ENCODE data around the gene METTL15.

Gene METTL15

DNA sequence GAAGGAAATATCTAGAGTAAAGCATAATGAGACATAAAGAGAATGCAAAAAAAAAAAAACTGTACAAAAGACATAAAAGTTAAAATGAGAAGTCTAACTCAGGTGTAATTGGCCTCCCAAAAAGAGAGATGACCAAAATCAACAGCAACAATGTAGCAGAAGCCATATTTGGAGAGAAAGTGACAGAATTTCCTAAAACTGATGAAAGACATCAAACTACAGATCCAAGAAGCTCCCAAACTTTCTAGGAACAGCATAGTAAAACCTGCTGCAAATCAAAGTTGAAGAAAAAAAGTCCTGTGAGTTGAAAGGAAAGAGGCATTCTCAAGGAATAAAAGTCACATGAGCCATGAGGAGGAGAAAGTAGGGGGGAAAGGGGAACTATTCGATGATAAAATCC is 231.3 kb downstream of the METTL15 start:
- H3K36me3 ChIP-seq (ENCODE audit: low read length) = no peaks in the 10 kb centered on the region
- H3K9ac ChIP-seq (ENCODE audit: low read length) = no peak overlapping the region
- H3K9me2 ChIP-seq (replicated peaks; ENCODE audit: insufficient read depth, low read length) = no peaks in the 10 kb centered on the region
- no peak overlapping the region for H3K4me3 ChIP-seq (ENCODE audit: insufficient read depth, low read length, poor library complexity, severe bottlenecking)
- no peak overlapping the region for H3K27ac ChIP-seq (ENCODE audit: low read depth, low read length)
- H3K4me2 ChIP-seq (ENCODE audit: low read depth, low read length, poor library complexity, severe bottlenecking) = no peak overlapping the region
- TF ChIP-seq, protein P1, sequence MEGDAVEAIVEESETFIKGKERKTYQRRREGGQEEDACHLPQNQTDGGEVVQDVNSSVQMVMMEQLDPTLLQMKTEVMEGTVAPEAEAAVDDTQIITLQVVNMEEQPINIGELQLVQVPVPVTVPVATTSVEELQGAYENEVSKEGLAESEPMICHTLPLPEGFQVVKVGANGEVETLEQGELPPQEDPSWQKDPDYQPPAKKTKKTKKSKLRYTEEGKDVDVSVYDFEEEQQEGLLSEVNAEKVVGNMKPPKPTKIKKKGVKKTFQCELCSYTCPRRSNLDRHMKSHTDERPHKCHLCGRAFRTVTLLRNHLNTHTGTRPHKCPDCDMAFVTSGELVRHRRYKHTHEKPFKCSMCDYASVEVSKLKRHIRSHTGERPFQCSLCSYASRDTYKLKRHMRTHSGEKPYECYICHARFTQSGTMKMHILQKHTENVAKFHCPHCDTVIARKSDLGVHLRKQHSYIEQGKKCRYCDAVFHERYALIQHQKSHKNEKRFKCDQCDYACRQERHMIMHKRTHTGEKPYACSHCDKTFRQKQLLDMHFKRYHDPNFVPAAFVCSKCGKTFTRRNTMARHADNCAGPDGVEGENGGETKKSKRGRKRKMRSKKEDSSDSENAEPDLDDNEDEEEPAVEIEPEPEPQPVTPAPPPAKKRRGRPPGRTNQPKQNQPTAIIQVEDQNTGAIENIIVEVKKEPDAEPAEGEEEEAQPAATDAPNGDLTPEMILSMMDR (IDR thresholded peaks at IDR 0.05; ENCODE audit: insufficient read depth, low read length, poor library complexity, severe bottlenecking) = no peak
- no peak for TF ChIP-seq EZH2phosphoT487 (conservative IDR thresholded peaks at IDR 0.05; ENCODE audit: low read length)
- no peaks in the 10 kb centered on the region for H3F3A ChIP-seq (ENCODE audit: insufficient read depth)
- H2AFZ ChIP-seq (ENCODE audit: low read depth, low read length, severe bottlenecking) = no peak overlapping the region
- no peaks in the 10 kb centered on the region for H4K20me1 ChIP-seq (ENCODE audit: low read depth, low read length)
- no peaks in the 10 kb centered on the region for H3K9me3 ChIP-seq (ENCODE audit: insufficient read depth, low read length)
- no peaks in the 10 kb centered on the region for H3K27me3 ChIP-seq (ENCODE audit: low read length)
- H3K79me2 ChIP-seq (ENCODE audit: insufficient read depth, low read length) = no peaks in the 10 kb centered on the region

DNA sequence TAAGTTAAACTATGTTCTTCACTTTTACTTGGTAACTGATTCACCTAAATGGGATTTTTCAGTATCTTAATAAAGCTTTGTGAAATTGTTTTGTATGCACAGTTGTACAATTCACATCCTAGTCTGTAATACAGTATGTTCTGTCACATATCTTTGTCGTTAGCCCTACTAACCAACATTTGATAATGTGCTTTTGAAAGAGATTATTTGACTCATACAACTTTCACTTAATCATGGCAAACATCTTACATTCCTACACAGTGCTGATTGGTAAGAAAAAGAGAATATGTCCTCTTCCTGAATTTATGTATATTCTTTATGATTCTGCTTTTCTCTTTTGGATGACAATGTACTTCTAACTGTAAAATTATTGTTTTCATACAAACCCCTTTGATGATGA is 234.5 kb downstream of the METTL15 start:
- Histone ChIP-seq H3K9ac (ENCODE audit: low read length) (no peak overlapping the region), H3K27ac (ENCODE audit: low read depth, low read length) (no peak overlapping the region), H3K36me3 (ENCODE audit: low read length) (no peaks in the 10 kb centered on the region), H3K9me2 (replicated peaks; ENCODE audit: insufficient read depth, low read length) (no peaks in the 10 kb centered on the region), H3K9me3 (ENCODE audit: insufficient read depth, low read length) (no peaks in the 10 kb centered on the region), H3K79me2 (ENCODE audit: insufficient read depth, low read length) (no peaks in the 10 kb centered on the region), H2AFZ (ENCODE audit: low read depth, low read length, severe bottlenecking) (no peak overlapping the region), H3K4me3 (ENCODE audit: insufficient read depth, low read length, poor library complexity, severe bottlenecking) (no peak overlapping the region), H3K27me3 (ENCODE audit: low read length) (no peaks in the 10 kb centered on the region), H4K20me1 (ENCODE audit: low read depth, low read length) (no peaks in the 10 kb centered on the region), H3K4me2 (ENCODE audit: low read depth, low read length, poor library complexity, severe bottlenecking) (no peak overlapping the region), H3F3A (ENCODE audit: insufficient read depth) (no peaks in the 10 kb centered on the region)
- no peak for TF ChIP-seq EZH2phosphoT487 (conservative IDR thresholded peaks at IDR 0.05; ENCODE audit: low read length)

- no peaks in the 10 kb centered on the region for H3F3A ChIP-seq (ENCODE audit: insufficient read depth)
- H3K36me3 ChIP-seq (ENCODE audit: low read length) = no peaks in the 10 kb centered on the region
- no peaks in the 10 kb centered on the region for H3K79me2 ChIP-seq (ENCODE audit: insufficient read depth, low read length)
- H3K9me2 ChIP-seq (replicated peaks; ENCODE audit: insufficient read depth, low read length) = no peaks in the 10 kb centered on the region
- no peaks in the 10 kb centered on the region for H3K27me3 ChIP-seq (ENCODE audit: low read length)
- no peak overlapping the region for H3K4me2 ChIP-seq (ENCODE audit: low read depth, low read length, poor library complexity, severe bottlenecking)
- H4K20me1 ChIP-seq (ENCODE audit: low read depth, low read length) = no peaks in the 10 kb centered on the region
- no peaks in the 10 kb centered on the region for H3K9me3 ChIP-seq (ENCODE audit: insufficient read depth, low read length)
- H3K9ac ChIP-seq (ENCODE audit: low read length) = no peak overlapping the region
- H2AFZ ChIP-seq (ENCODE audit: low read depth, low read length, severe bottlenecking) = no peak overlapping the region
- TF ChIP-seq EZH2phosphoT487 (conservative IDR thresholded peaks at IDR 0.05; ENCODE audit: low read length) = no peak
- TF ChIP-seq, protein P1 (IDR thresholded peaks at IDR 0.05; ENCODE audit: insufficient read depth, low read length, poor library complexity, severe bottlenecking) = no peak
- H3K4me3 ChIP-seq (ENCODE audit: insufficient read depth, low read length, poor library complexity, severe bottlenecking) = no peak overlapping the region
- no peak overlapping the region for H3K27ac ChIP-seq (ENCODE audit: low read depth, low read length)
Measured at GRCh38 chr11:28343304-28344233, 235.4 kb downstream of the METTL15 start.

DNA sequence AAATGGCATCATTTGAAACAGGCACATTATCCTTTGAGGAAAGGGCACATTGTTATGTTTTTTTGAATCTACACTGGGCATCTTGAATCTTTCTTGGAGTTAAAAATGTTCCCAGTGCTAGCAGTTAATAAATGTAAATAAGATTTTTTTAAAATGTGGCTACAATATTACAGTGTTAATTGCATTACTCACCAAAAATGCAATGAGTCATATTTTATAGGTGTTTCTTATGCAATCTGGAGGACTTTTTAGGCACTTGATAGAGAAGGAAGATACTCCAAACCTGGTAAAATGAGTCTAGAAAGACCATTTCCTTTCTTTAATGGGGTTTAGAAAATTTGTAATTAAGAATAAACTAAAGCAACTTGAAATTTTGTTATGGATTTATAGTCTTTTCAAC is 238.0 kb downstream of the METTL15 start:
- H3F3A ChIP-seq (ENCODE audit: insufficient read depth) = no peaks in the 10 kb centered on the region
- H3K27me3 ChIP-seq (ENCODE audit: low read length) = no peaks in the 10 kb centered on the region
- no peak overlapping the region for H3K9ac ChIP-seq (ENCODE audit: low read length)
- H4K20me1 ChIP-seq (ENCODE audit: low read depth, low read length) = no peaks in the 10 kb centered on the region
- H3K9me2 ChIP-seq (replicated peaks; ENCODE audit: insufficient read depth, low read length) = no peaks in the 10 kb centered on the region
- H2AFZ ChIP-seq (ENCODE audit: low read depth, low read length, severe bottlenecking) = no peak overlapping the region
- H3K4me2 ChIP-seq (ENCODE audit: low read depth, low read length, poor library complexity, severe bottlenecking) = no peak overlapping the region
- no peaks in the 10 kb centered on the region for H3K36me3 ChIP-seq (ENCODE audit: low read length)
- no peaks in the 10 kb centered on the region for H3K79me2 ChIP-seq (ENCODE audit: insufficient read depth, low read length)
- no peak for TF ChIP-seq EZH2phosphoT487 (conservative IDR thresholded peaks at IDR 0.05; ENCODE audit: low read length)
- TF ChIP-seq, protein P1 (IDR thresholded peaks at IDR 0.05; ENCODE audit: insufficient read depth, low read length, poor library complexity, severe bottlenecking) = no peak
- no peaks in the 10 kb centered on the region for H3K9me3 ChIP-seq (ENCODE audit: insufficient read depth, low read length)
- H3K27ac ChIP-seq (ENCODE audit: low read depth, low read length) = no peak overlapping the region
- H3K4me3 ChIP-seq (ENCODE audit: insufficient read depth, low read length, poor library complexity, severe bottlenecking) = no peak overlapping the region
